ENCODE data around the gene GPN3.

Gene GPN3

DNA sequence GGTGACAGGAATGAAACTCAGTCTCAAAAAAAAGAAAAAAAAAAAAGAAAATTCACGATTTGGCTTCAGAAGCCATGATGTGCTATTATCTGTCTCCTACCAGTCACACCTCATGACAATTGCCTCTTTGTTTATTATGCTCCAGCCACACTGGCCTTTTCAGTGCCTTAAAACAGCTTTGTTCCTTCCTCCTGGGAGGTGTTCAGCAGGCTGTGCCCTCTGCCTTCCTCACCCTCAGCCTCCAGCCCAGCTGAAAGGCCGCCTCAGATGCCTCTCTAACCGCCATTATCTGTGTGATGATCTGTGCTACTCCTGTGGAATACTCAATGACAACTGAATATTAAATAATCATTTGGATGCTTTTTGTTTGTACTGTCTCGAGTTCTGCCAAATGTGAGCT, 9.3 kb downstream of the GPN3 start:
- no peak for DNase-seq
- Histone ChIP-seq H3K4me3 (no peak overlapping the region), H3K27me3 (no peaks in the 10 kb centered on the region), H3K9me3 (no peaks in the 10 kb centered on the region), H3K27ac (no peak overlapping the region), H3K36me3 (peaks cover 32 to 93% (median 52%) of the 10 kb centered on the region in 3 donors), H3K4me1 (no peaks in the 10 kb centered on the region)
- intact Hi-C loops (cut with DNase I; ENCODE audit: low total_unique reads) = loop anchor here (5.0 kb wide), 1 partner anchor 144 kb away; no protein-coding TSS in a partner anchor
- TF ChIP-seq CTCF (IDR thresholded peaks at IDR 0.05) = no peak

- Histone ChIP-seq H3K9me3 (no peaks in the 10 kb centered on the region), H3K4me3 (no peak overlapping the region), H3K27ac (no peak overlapping the region), H3K36me3 (peaks cover 29 to 59% (median 29%) of the 10 kb centered on the region in 3 donors), H3K4me1 (peaks cover 0 to 13% (median 7%) of the 10 kb centered on the region in 4 donors), H3K27me3 (no peaks in the 10 kb centered on the region)
- intact Hi-C loops (cut with DNase I; ENCODE audit: low total_unique reads) = no loop called here
- TF ChIP-seq CTCF (IDR thresholded peaks at IDR 0.05) = no peak
- no peak for DNase-seq
These were observed 14.3 kb downstream of the GPN3 start for GRCh38 chr12:110453569-110454296.

DNA sequence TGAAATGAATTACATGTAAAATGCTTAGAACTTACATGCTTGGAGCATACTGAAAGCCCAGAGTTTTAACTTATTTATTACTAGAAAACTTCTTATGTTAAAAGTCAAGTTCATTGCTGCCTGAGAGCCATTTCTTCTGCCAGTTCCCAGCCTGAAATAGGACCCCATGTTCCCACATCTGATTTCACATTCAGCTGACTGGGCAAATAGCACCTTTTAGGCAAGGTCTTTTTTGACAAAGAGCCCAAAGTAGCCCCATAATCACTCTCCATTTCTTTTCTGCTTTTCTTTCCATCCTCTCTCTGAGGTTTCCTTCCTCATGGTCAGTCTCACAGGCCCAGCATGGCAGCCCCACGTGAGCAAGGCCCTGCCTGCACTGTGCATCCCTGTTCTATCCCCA, 16.8 kb downstream of the GPN3 start:
- no peak overlapping the region for H3K4me3 ChIP-seq
- H3K9me3 ChIP-seq = no peaks in the 10 kb centered on the region
- peaks cover 0 to 23% (median 19%) of the 10 kb centered on the region in 4 donors for H3K4me1 ChIP-seq
- H3K27me3 ChIP-seq = no peaks in the 10 kb centered on the region
- no peak for DNase-seq
- no peak for TF ChIP-seq CTCF (IDR thresholded peaks at IDR 0.05)
- intact Hi-C loops (cut with DNase I; ENCODE audit: low total_unique reads) = no loop called here
- H3K27ac ChIP-seq = no peak overlapping the region
- peaks cover 22 to 48% (median 28%) of the 10 kb centered on the region in 3 donors for H3K36me3 ChIP-seq

GRCh38 chr12:110449799-110450497, 18.1 kb downstream of the GPN3 start, which contains the start of gene ARPC3:
TSS of gene ARPC3 (minus strand) at chr12:110450337. CDS start at chr12:110450260, 77 bp downstream.
- Histone ChIP-seq H3K36me3 (peaks cover 17 to 48% (median 22%) of the 10 kb centered on the region in 3 donors), H3K4me1 (peaks cover 0 to 26% (median 19%) of the 10 kb centered on the region in 4 donors)
- peak; percentile 97 for DNase-seq

GRCh38 chr12:110444455-110444854, 23.6 kb downstream of the GPN3 start:
- peaks cover 56 to 78% (median 60%) of the 10 kb centered on the region in 3 donors for H3K36me3 ChIP-seq
- no peaks in the 10 kb centered on the region for H3K9me3 ChIP-seq
- H3K27ac ChIP-seq = no peak overlapping the region
- H3K4me3 ChIP-seq = no peak overlapping the region
- H3K4me1 ChIP-seq = peaks cover 0 to 23% (median 17%) of the 10 kb centered on the region in 4 donors
- no peak for DNase-seq
- intact Hi-C loops (cut with DNase I; ENCODE audit: low total_unique reads) = no loop called here
- no peak for TF ChIP-seq CTCF (IDR thresholded peaks at IDR 0.05)
- no peaks in the 10 kb centered on the region for H3K27me3 ChIP-seq

More at GRCh38 chr12:110449799-110450497, 18.1 kb downstream of the GPN3 start, which contains the start of gene ARPC3:
- Histone ChIP-seq H3K27ac (peak within 1 kb of the TSS; percentile 93 to 95), H3K9me3 (no peaks in the 10 kb centered on the region), H3K4me3 (peak within 1 kb of the TSS; percentile 90 to 92), H3K27me3 (no peaks in the 10 kb centered on the region)
- TF ChIP-seq CTCF (IDR thresholded peaks at IDR 0.05) = peak; percentile 77 to 91
- intact Hi-C loops (cut with DNase I; ENCODE audit: low total_unique reads) = no loop called here

Data from tibial artery (tissue), 4 donors.